ENCODE data around the gene NTF3. TPM values are rescaled to one million over a fixed set of nuclear protein-coding genes. Genes with fewer than 3 reads are reported as not detected.

Gene NTF3
- total RNA-seq, 6 donors from 2014 or later, result 0.46 to 0.71 (median 0.54) TPM; not detected in 3

DNA sequence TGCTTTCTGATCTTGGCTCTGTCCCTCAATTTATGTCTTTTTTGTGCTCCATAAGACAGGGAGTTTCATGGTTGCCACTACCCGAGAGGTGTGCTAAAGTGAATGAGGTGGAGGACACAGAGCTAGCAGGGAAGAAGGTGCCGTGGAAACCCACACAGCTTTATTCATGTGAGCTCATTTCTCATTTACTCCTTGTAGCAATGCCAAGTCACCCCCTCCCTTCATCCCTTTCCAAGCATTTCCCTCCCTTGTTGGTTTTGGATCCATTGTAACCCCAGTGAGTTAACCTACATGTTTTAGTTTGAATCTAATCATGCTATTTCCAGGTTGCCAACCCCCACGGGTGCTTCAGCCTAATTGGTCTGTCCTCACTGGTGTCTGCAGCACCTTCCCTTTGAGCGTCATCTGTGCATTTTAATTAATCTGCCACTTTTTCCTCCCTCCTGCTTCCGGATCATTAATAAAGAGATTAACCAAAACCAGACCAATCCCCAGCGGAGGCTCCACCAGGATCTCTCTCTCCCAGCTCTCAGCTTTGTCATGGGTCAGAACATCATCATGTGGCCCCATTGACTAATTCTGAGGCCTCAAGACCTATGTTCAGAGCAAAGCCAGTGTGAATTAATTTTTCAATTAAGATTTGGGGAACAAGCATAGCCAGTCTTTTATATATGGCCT is 56.2 kb downstream of the NTF3 start:
- H3K4me1 ChIP-seq, result no peaks in the 10 kb centered on the region
- no peaks in the 10 kb centered on the region for H3K27me3 ChIP-seq
- H3K27ac ChIP-seq, result no peak overlapping the region
- 89 to 94% methylated on average over 6 of the region's 6 CpGs for WGBS, 2 donors
- TF ChIP-seq POLR2A (IDR thresholded peaks at IDR 0.05), result no peak
- no peak overlapping the region for H3K4me3 ChIP-seq
- no peaks in the 10 kb centered on the region for H3K9me3 ChIP-seq
- DNase-seq (no peak), ATAC-seq (ENCODE audit: low FRiP score in 2 of 2) (no peak)
- no peaks in the 10 kb centered on the region for H3K36me3 ChIP-seq

DNA sequence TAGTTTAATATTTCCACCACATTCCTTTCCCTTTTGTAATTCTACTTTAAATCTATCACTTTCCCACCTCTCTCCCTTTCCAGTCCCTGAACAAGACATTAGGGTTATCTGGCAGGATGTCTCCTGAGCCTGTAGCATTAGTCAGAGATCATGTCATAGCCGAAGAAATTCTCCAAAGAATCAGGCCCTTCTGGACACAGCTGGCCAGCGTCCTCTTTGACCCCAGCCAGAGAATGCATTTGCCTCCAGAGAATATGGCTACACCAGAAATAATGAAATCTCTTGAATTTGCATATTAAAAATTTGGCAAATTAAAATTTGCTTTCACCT is 56.7 kb downstream of the NTF3 start:
- WGBS, 2 donors, result 69 to 80% methylated on average over 2 of the region's 2 CpGs
- no peaks in the 10 kb centered on the region for H3K4me1 ChIP-seq
- DNase-seq, result no peak
- TF ChIP-seq POLR2AphosphoS5 (IDR thresholded peaks at IDR 0.05) (no peak), EP300 (IDR thresholded peaks at IDR 0.05) (no peak)
- ATAC-seq (ENCODE audit: low FRiP score in 2 of 2), result no peak
- H3K9me3 ChIP-seq, result no peaks in the 10 kb centered on the region
- H3K27ac ChIP-seq, result no peak overlapping the region
- no peaks in the 10 kb centered on the region for H3K27me3 ChIP-seq
- H3K36me3 ChIP-seq, result no peaks in the 10 kb centered on the region
- no peak overlapping the region for H3K4me3 ChIP-seq

DNA sequence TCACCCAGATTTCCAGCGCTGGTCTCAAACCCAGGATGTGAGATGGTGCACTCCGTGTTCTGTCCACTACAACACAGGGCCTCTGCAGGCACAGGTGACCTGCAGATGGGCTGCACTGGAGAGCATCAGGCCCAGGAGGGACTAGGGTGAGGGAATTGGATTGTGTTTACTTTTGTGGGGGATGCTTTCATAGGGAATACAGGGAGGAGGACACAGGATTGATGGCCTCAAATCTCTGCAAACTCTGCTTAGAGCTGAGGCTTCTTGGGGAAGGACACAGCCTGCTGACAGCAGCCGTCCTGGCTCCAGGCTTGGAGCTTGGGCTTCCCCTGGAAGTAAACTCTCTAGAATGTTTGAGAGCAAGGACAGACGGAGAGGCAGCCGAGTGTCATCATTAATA is 57.1 kb downstream of the NTF3 start:
- Histone ChIP-seq H3K4me3 (no peak overlapping the region), H3K27me3 (no peaks in the 10 kb centered on the region), H3K36me3 (no peaks in the 10 kb centered on the region), H3K4me1 (no peaks in the 10 kb centered on the region), H3K9me3 (no peaks in the 10 kb centered on the region), H3K27ac (no peak overlapping the region)
- TF ChIP-seq POLR2AphosphoS5 (IDR thresholded peaks at IDR 0.05), result no peak
- TF ChIP-seq, protein P1, sequence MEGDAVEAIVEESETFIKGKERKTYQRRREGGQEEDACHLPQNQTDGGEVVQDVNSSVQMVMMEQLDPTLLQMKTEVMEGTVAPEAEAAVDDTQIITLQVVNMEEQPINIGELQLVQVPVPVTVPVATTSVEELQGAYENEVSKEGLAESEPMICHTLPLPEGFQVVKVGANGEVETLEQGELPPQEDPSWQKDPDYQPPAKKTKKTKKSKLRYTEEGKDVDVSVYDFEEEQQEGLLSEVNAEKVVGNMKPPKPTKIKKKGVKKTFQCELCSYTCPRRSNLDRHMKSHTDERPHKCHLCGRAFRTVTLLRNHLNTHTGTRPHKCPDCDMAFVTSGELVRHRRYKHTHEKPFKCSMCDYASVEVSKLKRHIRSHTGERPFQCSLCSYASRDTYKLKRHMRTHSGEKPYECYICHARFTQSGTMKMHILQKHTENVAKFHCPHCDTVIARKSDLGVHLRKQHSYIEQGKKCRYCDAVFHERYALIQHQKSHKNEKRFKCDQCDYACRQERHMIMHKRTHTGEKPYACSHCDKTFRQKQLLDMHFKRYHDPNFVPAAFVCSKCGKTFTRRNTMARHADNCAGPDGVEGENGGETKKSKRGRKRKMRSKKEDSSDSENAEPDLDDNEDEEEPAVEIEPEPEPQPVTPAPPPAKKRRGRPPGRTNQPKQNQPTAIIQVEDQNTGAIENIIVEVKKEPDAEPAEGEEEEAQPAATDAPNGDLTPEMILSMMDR (IDR thresholded peaks at IDR 0.05), result no peak
- TF ChIP-seq POLR2A (IDR thresholded peaks at IDR 0.05), result no peak
- no peak for TF ChIP-seq EP300 (IDR thresholded peaks at IDR 0.05)
- no peak for DNase-seq
- no peak for ATAC-seq (ENCODE audit: low FRiP score in 2 of 2)
- WGBS, 2 donors, result 81 to 88% methylated on average over 5 of the region's 5 CpGs

DNA sequence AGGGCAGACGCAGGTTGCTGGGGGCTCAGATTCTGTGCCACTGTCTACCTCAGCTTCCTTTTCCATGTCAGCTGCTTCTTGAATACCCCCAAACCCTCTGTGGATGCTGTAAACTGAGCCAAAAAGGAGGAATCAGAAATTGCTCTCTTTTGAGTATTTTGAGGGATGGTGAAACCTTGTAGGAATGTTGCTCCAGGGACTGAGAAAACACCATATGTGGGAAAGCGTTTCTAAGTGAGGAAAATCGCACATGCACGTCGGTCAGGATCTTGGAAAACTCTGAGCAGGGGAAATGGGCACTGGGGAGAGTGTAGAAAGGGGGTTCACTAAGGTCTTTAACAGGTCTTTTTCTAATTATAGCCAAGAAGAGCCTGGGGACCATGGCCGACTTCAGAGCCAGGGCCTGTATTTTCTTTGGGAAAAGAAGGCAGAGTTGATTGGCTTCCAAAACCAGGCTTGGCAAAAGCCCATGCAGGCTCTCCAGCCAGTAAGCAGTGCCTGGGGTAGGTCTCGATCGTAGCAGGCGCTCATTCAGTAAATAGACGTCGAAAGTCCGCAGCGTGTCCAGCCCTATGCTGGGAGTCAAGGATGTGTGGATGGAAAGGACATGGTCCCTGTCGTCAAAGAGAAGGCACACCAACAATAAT is 58.0 kb downstream of the NTF3 start:
- H3K36me3 ChIP-seq, result no peaks in the 10 kb centered on the region
- no peak overlapping the region for H3K27ac ChIP-seq
- WGBS, 2 donors, result 83 to 93% methylated on average over 14 of the region's 14 CpGs
- H3K27me3 ChIP-seq, result no peaks in the 10 kb centered on the region
- no peak for DNase-seq
- no peak for ATAC-seq (ENCODE audit: low FRiP score in 2 of 2)
- H3K4me3 ChIP-seq, result no peak overlapping the region
- no peaks in the 10 kb centered on the region for H3K4me1 ChIP-seq
- H3K9me3 ChIP-seq, result no peaks in the 10 kb centered on the region
- TF ChIP-seq POLR2AphosphoS5 (IDR thresholded peaks at IDR 0.05) (no peak), EP300 (IDR thresholded peaks at IDR 0.05) (no peak), POLR2A (IDR thresholded peaks at IDR 0.05) (no peak)
- TF ChIP-seq, protein P1 (IDR thresholded peaks at IDR 0.05), result no peak

DNA sequence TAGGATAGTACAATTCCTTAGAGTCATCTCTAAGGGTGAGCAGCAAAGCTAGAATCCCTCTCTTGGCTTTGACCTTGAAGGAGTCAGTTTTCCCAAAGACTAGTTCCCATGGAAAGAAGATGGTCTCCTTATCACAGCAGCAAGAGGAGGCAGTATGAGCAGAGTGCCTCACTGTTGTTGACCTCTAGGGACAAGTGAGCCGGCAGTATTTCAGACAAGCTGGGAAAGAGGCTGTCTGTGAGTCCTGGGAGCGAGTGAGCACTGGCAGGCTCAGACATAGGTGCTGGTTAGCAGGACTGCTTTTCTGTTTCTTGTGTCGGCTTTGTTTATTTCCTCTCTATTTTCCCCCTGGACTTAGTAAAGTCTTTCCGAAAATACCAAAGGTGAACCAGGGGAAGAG is 60.7 kb downstream of the NTF3 start:
- Histone ChIP-seq H3K4me3 (no peak overlapping the region), H3K36me3 (no peaks in the 10 kb centered on the region), H3K27me3 (no peaks in the 10 kb centered on the region), H3K9me3 (no peaks in the 10 kb centered on the region), H3K27ac (no peak overlapping the region), H3K4me1 (no peaks in the 10 kb centered on the region)
- WGBS, 2 donors, result 65 to 67% methylated on average over 4 of the region's 4 CpGs
- ATAC-seq (ENCODE audit: low FRiP score in 2 of 2) (no peak), DNase-seq (no peak)
- TF ChIP-seq EP300 (IDR thresholded peaks at IDR 0.05), result no peak
- TF ChIP-seq, protein P1 (IDR thresholded peaks at IDR 0.05), result no peak
- no peak for TF ChIP-seq POLR2AphosphoS5 (IDR thresholded peaks at IDR 0.05)
- TF ChIP-seq POLR2A (IDR thresholded peaks at IDR 0.05), result no peak

DNA sequence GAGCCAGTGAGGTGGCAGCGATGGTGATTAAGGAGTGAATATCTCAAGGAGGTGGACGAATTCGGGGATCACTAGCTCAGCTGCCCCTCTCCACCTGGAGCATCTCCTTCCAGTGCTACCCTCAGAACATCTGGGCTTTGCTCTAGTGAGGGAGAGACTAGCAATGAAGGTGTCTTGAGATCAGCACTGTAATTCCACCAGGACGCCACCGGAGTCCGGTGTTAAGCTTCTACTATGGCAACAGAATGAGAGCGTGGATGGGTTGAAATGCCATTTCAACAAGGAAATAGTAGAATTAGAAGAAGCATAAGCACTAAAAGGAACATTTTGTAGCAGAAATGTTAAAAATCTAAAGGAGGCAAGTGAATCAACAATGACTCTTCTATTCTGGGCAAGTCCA is 61.1 kb downstream of the NTF3 start:
- H3K4me1 ChIP-seq, result no peaks in the 10 kb centered on the region
- H3K27ac ChIP-seq, result no peak overlapping the region
- H3K27me3 ChIP-seq, result no peaks in the 10 kb centered on the region
- no peak overlapping the region for H3K4me3 ChIP-seq
- TF ChIP-seq, protein P1 (IDR thresholded peaks at IDR 0.05), result no peak
- TF ChIP-seq EP300 (IDR thresholded peaks at IDR 0.05) (no peak), POLR2AphosphoS5 (IDR thresholded peaks at IDR 0.05) (no peak), POLR2A (IDR thresholded peaks at IDR 0.05) (no peak)
- no peaks in the 10 kb centered on the region for H3K9me3 ChIP-seq
- DNase-seq (no peak), ATAC-seq (ENCODE audit: low FRiP score in 2 of 2) (no peak)
- H3K36me3 ChIP-seq, result no peaks in the 10 kb centered on the region
- WGBS, 2 donors, result 80 to 88% methylated on average over 7 of the region's 7 CpGs

Measured in upper lobe of left lung (tissue), 6 donors.